Stimulated activated CD4-positive, alpha-beta T cell treated with anti-CD3 and anti-CD28 coated beads, Interleukin-15, amount 100 ng/mL, for 48 hours (primary cell): ENCODE measurements around the gene MAGI1.
"Not testable (repeated sequence)": the region's sequence is repeated elsewhere in the genome, so short reads cannot be mapped to it uniquely, and the experiment has no call there.

Experiments
- DNase-seq, 2 donors: peaks; one replicate each; pipeline ENCODE4 v3.0.0-alpha.2; 2020; ENCODE audit warnings: low read depth in 2 of 2

Gene MAGI1

GRCh38 chr3:65758438-65758837 is 280.3 kb downstream of the MAGI1 start:
- no peak for DNase-seq

- no peak for DNase-seq
Observed at GRCh38 chr3:65752636-65753035, 286.1 kb downstream of the MAGI1 start.

GRCh38 chr3:65751123-65751700 is 287.5 kb downstream of the MAGI1 start:
- DNase-seq, result no peak

GRCh38 chr3:65749066-65749465 is 289.7 kb downstream of the MAGI1 start:
- DNase-seq, result no peak

GRCh38 chr3:65748326-65748725 is 290.4 kb downstream of the MAGI1 start:
- DNase-seq, result no peak

GRCh38 chr3:65746848-65747247 is 291.9 kb downstream of the MAGI1 start:
- no peak for DNase-seq

GRCh38 chr3:65745306-65745705 is 293.4 kb downstream of the MAGI1 start:
- no peak for DNase-seq

- DNase-seq, result no peak
Observed at GRCh38 chr3:65742914-65743313, 295.8 kb downstream of the MAGI1 start.

- DNase-seq, result no peak
Observed at GRCh38 chr3:65741540-65741939, 297.2 kb downstream of the MAGI1 start.

- DNase-seq, result no peak
Observed at GRCh38 chr3:65739901-65740541, 298.7 kb downstream of the MAGI1 start.

GRCh38 chr3:65734792-65735191 is 303.9 kb downstream of the MAGI1 start:
- DNase-seq, result no peak

- DNase-seq, result no peak
Observed at GRCh38 chr3:65734382-65734781, 304.3 kb downstream of the MAGI1 start.

GRCh38 chr3:65733459-65733858 is 305.3 kb downstream of the MAGI1 start:
- no peak for DNase-seq

GRCh38 chr3:65732051-65732935 is 306.4 kb downstream of the MAGI1 start:
- no peak for DNase-seq

- no peak for DNase-seq
Observed at GRCh38 chr3:65730449-65730848, 308.3 kb downstream of the MAGI1 start.

- no peak for DNase-seq
Observed at GRCh38 chr3:65729973-65730372, 308.7 kb downstream of the MAGI1 start.

- no peak for DNase-seq
Observed at GRCh38 chr3:65729555-65729954, 309.2 kb downstream of the MAGI1 start.

- DNase-seq, result no peak
Observed at GRCh38 chr3:65728138-65728537, 310.6 kb downstream of the MAGI1 start.

- no peak for DNase-seq
Observed at GRCh38 chr3:65723985-65724384, 314.7 kb downstream of the MAGI1 start.

- DNase-seq, result no peak
Observed at GRCh38 chr3:65723011-65723410, 315.7 kb downstream of the MAGI1 start.

GRCh38 chr3:65720989-65721737 is 317.6 kb downstream of the MAGI1 start:
- no peak for DNase-seq

- not testable (repeated sequence) for DNase-seq
Observed at GRCh38 chr3:65719639-65720038, 319.1 kb downstream of the MAGI1 start.
